T-helper 1 cell treated with Interleukin-12 subunit alpha and Interleukin-12 subunit beta and Interleukin-4 antibody, amounts not matched to agents 30 μg/mL and 1 μg/mL, for 36 hours (primary cell): ENCODE measurements around the gene NCKAP1.
"Not testable (repeated sequence)": the region's sequence is repeated elsewhere in the genome, so short reads cannot be mapped to it uniquely, and the experiment has no call there.

Experiments
- H3K27ac Mint-ChIP-seq: one replicate; pipeline ENCODE4 v1.8.0; 2021; ENCODE audit warnings: mild to moderate bottlenecking, mixed read lengths
- H3K27me3 Mint-ChIP-seq: one replicate; pipeline ENCODE4 v1.8.0; 2021; ENCODE audit warnings: low read depth, mixed read lengths
- H3K36me3 Mint-ChIP-seq: one replicate; pipeline ENCODE4 v1.8.0; 2021; ENCODE audit warnings: low read depth, mixed read lengths
- H3K4me1 Mint-ChIP-seq: one replicate; pipeline ENCODE4 v1.8.0; 2021; ENCODE audit warnings: low read depth, mixed read lengths
- H3K4me3 Mint-ChIP-seq: one replicate; pipeline ENCODE4 v1.8.0; 2021; ENCODE audit warnings: mild to moderate bottlenecking, moderate library complexity, mixed read lengths
- H3K9me3 Mint-ChIP-seq: one replicate; pipeline ENCODE4 v1.8.0; 2021; ENCODE audit warnings: mixed read lengths

The NCKAP1 gene

DNA sequence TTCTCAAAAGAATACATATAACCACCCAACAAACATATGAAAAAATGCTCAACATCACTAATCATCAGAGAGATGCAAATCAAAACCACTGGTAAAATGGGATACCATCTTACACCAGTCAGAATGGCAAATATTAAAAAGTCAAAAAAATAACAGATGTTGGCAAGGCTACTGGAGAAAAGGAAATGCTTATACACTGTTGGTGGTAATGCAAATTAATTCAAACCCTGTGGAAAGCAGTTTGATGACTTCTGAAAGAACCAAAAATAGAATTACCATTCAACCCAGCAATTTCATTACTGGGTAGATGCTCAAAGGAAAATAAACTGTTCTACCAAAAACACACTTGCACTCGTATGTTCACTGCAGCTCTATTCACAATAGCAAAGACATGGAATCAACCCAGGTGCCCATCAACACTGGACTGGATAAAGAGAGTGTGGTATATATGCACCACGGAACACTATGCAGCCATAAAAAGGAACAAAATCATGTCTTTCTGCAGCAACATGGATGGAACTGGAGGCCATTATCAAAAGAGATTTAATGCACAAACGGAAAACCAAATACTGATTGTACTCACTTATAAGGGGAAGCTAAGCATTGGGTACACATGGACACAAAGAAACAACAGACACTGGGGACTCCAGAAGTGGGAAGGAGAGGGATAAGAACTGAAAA lies 38.8 kb downstream of the NCKAP1 start:
- H3K4me1 Mint-ChIP-seq = no peaks in the 10 kb centered on the region
- no peak overlapping the region for H3K27ac Mint-ChIP-seq
- H3K36me3 Mint-ChIP-seq = no peaks in the 10 kb centered on the region
- H3K4me3 Mint-ChIP-seq = no peak overlapping the region
- no peaks in the 10 kb centered on the region for H3K9me3 Mint-ChIP-seq
- no peaks in the 10 kb centered on the region for H3K27me3 Mint-ChIP-seq

- no peaks in the 10 kb centered on the region for H3K4me1 Mint-ChIP-seq
- no peaks in the 10 kb centered on the region for H3K36me3 Mint-ChIP-seq
- H3K4me3 Mint-ChIP-seq = no peak overlapping the region
- H3K27me3 Mint-ChIP-seq = no peaks in the 10 kb centered on the region
- no peak overlapping the region for H3K27ac Mint-ChIP-seq
- H3K9me3 Mint-ChIP-seq = no peaks in the 10 kb centered on the region
These were observed 43.9 kb downstream of the NCKAP1 start for GRCh38 chr2:182994228-182994912.

DNA sequence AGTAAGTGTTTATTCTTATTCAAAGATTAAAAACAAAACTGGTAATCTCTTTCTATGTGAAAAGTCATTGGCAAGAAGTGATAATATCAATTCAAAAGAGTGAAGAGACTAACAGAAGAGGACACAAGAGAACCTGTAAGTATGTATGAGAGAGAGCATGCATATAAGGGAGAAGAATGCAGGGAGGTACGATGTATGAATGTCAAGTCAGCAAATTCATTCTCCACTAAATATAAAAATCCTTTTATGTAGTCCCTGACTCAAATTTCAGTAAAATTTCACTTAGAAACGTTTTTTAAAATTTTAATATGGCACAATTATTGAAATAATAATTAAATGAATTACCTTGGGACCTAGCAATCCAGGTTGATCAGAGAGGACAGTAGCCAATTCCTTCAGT lies 55.3 kb downstream of the NCKAP1 start:
- Mint-ChIP-seq H3K36me3 (no peaks in the 10 kb centered on the region), H3K27ac (no peak overlapping the region), H3K27me3 (no peaks in the 10 kb centered on the region), H3K4me1 (no peaks in the 10 kb centered on the region), H3K4me3 (no peak overlapping the region), H3K9me3 (no peaks in the 10 kb centered on the region)

- H3K27me3 Mint-ChIP-seq, H3K9me3 Mint-ChIP-seq, H3K27ac Mint-ChIP-seq, H3K4me1 Mint-ChIP-seq, H3K4me3 Mint-ChIP-seq, H3K36me3 Mint-ChIP-seq: not testable (repeated sequence)
These were observed 56.8 kb downstream of the NCKAP1 start for GRCh38 chr2:182981475-182981874.

- no peaks in the 10 kb centered on the region for H3K36me3 Mint-ChIP-seq
- no peak overlapping the region for H3K4me3 Mint-ChIP-seq
- H3K27ac Mint-ChIP-seq = no peak overlapping the region
- H3K9me3 Mint-ChIP-seq = no peaks in the 10 kb centered on the region
- no peaks in the 10 kb centered on the region for H3K4me1 Mint-ChIP-seq
- H3K27me3 Mint-ChIP-seq = no peaks in the 10 kb centered on the region
These were observed 57.6 kb downstream of the NCKAP1 start for GRCh38 chr2:182980652-182981051.

DNA sequence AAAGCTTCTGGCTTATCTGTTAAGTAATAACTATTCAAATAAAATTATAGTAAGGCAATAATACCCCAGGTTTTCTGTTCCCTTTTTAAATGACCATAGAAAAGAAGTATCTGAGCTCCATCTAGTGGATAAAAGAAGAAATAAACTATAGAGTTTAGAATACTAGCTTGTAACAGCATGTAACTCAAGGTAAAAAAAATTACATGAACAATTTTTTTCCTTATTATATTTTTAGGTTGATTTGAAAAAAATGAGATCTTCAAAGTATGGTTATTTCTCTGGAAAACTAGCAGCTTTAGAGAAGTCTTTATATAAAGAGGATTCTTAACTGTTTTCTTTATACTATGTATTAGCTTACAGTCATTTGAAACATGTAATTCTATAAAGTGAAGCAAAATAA lies 58.1 kb downstream of the NCKAP1 start:
- H3K4me1 Mint-ChIP-seq = no peaks in the 10 kb centered on the region
- H3K4me3 Mint-ChIP-seq = no peak overlapping the region
- no peak overlapping the region for H3K27ac Mint-ChIP-seq
- H3K36me3 Mint-ChIP-seq = no peaks in the 10 kb centered on the region
- H3K9me3 Mint-ChIP-seq = no peaks in the 10 kb centered on the region
- no peaks in the 10 kb centered on the region for H3K27me3 Mint-ChIP-seq

DNA sequence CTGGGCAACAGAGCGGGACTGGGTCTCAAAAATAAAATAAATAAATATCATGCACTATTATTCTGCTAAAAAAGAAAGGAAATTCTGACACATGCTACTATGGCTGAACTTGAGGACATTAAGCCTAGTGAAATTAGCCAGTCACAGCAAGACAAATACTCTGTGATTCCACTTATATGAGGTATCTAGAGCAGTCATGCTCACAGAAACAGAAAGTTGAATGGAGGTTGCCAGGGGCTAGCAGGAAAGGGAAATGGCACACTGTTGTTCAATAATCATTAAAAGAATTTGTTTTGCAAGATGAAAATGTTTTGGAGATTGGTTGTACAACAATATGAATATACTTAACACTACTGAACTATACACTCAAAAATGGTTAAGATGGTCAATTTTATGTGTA lies 60.8 kb downstream of the NCKAP1 start:
- Mint-ChIP-seq H3K36me3 (no peaks in the 10 kb centered on the region), H3K4me1 (no peaks in the 10 kb centered on the region), H3K9me3 (no peaks in the 10 kb centered on the region), H3K4me3 (no peak overlapping the region), H3K27me3 (no peaks in the 10 kb centered on the region), H3K27ac (no peak overlapping the region)

DNA sequence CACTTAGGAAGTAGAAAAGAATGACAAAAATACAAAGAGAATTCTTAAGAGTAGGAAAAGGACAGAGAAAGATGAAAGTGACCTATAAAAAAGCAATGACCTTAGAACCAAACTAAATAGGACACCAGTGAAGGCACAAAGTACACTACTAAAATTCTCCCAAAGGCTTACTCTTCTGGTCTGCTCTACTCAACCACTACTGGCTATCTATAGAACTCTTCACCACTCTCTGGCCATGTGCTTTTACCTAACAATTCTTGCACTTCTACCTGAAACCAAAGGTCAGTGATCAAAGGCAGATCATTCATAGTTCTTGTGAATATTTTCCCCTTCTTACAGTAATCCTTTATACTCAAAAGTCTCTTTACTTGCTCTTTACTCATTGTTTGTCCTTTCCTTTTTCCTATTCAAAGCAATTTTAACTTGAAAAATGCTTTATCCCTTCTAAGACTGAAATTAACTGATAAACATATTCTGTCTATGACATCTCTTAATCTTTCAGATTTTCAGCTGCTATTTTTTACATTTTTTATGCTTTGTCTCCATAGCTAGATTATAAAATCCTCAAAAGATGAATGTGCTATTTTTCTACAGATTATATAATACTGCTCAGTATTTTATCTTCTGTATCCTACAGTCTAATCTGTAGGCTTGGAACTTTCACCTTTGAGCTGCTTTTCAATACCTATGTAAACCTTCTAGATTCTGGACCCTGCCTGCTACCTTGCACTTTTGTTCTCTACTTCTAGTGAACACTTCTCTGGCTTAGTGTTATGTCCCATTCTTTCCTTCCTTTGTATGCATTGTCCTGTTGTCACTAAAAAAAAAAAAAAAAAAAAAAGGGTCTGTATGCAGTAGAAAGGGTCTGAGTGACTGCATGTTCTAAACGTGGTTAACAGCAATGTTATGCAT lies 64.6 kb downstream of the NCKAP1 start:
- H3K4me3 Mint-ChIP-seq = no peak overlapping the region
- H3K36me3 Mint-ChIP-seq = no peaks in the 10 kb centered on the region
- H3K9me3 Mint-ChIP-seq = peaks cover 4% of the 10 kb centered on the region
- peaks cover 2% of the 10 kb centered on the region for H3K4me1 Mint-ChIP-seq
- no peaks in the 10 kb centered on the region for H3K27me3 Mint-ChIP-seq
- no peak overlapping the region for H3K27ac Mint-ChIP-seq

DNA sequence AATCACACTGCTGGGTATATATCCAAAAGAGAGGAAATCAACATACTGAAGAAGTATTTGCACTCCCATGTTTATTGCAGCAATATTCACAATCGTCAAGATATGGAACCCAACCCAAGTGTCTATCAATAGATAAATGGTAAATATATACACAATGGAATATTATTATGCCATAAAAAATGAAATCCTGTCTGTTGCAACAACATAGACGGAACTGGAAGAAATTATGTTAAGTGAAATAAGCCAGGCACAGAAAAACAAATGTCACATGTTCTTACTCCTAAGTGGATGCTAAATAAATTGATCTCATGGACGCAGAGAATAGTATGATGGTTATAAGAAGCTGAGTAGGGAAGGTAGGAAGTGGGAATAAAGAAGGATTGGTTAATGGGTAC lies 65.7 kb downstream of the NCKAP1 start:
- H3K27ac Mint-ChIP-seq = no peak overlapping the region
- H3K4me1 Mint-ChIP-seq = peaks cover 2% of the 10 kb centered on the region
- no peaks in the 10 kb centered on the region for H3K36me3 Mint-ChIP-seq
- H3K27me3 Mint-ChIP-seq = no peaks in the 10 kb centered on the region
- H3K4me3 Mint-ChIP-seq = no peak overlapping the region
- peaks cover 4% of the 10 kb centered on the region for H3K9me3 Mint-ChIP-seq

- Mint-ChIP-seq H3K36me3 (no peaks in the 10 kb centered on the region), H3K4me1 (peaks cover 2% of the 10 kb centered on the region), H3K4me3 (no peak overlapping the region), H3K27me3 (no peaks in the 10 kb centered on the region), H3K27ac (no peak overlapping the region), H3K9me3 (peaks cover 4% of the 10 kb centered on the region)
These were observed 66.3 kb downstream of the NCKAP1 start for GRCh38 chr2:182971820-182972547.

DNA sequence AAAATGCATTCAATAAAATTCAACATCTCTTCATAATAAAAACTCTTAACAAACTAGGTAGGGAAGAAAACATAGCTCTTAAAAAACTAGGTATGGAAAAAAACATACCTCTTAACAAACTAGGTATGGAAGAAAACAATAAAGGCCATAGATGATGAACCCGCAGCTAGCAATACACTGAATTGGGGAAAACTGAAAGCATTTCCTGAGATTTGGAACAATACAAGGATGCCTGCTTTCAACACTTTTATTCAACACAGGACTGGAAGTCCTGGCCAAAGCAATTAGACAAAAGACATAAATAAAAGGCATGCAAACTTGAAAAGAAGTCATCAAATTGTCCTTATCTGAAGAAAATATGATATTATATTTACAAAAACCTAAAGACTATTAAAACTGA lies 67.8 kb downstream of the NCKAP1 start:
- Mint-ChIP-seq H3K27ac (no peak overlapping the region), H3K36me3 (no peaks in the 10 kb centered on the region), H3K4me3 (no peak overlapping the region), H3K9me3 (peaks cover 4% of the 10 kb centered on the region), H3K27me3 (no peaks in the 10 kb centered on the region), H3K4me1 (peaks cover 2% of the 10 kb centered on the region)

- Mint-ChIP-seq H3K4me1 (peaks cover 2% of the 10 kb centered on the region), H3K9me3 (peaks cover 4% of the 10 kb centered on the region), H3K27me3 (no peaks in the 10 kb centered on the region), H3K4me3 (no peak overlapping the region), H3K27ac (no peak overlapping the region), H3K36me3 (no peaks in the 10 kb centered on the region)
These were observed 69.8 kb downstream of the NCKAP1 start for GRCh38 chr2:182968493-182968892.

- H3K4me3 Mint-ChIP-seq, H3K9me3 Mint-ChIP-seq, H3K27ac Mint-ChIP-seq, H3K27me3 Mint-ChIP-seq, H3K4me1 Mint-ChIP-seq, H3K36me3 Mint-ChIP-seq: not testable (repeated sequence)
These were observed 71.9 kb downstream of the NCKAP1 start for GRCh38 chr2:182966356-182966755.

DNA sequence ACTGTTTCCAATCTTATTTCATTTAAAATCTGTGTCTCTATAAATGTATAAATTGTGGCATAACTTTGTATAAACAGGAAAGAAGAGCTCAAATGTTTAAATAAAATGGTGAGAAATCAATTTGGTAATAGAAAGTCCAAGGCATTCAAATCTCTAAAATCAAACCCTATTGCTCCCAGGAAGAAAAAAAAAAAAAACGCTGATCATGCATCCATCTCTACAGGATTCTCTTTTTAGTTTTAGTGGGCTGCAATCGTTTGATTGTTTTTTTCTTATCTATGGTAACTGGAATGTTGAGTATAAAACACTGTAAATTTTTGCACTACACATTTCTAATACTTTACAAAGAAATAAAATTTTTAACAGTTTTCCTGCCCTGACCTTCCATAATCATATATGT lies 75.6 kb downstream of the NCKAP1 start:
- Mint-ChIP-seq H3K4me1 (no peaks in the 10 kb centered on the region), H3K27ac (no peak overlapping the region), H3K4me3 (no peak overlapping the region), H3K9me3 (peaks cover 5% of the 10 kb centered on the region), H3K27me3 (no peaks in the 10 kb centered on the region), H3K36me3 (no peaks in the 10 kb centered on the region)
